ENCODE results near the gene IBSP.

DNA sequence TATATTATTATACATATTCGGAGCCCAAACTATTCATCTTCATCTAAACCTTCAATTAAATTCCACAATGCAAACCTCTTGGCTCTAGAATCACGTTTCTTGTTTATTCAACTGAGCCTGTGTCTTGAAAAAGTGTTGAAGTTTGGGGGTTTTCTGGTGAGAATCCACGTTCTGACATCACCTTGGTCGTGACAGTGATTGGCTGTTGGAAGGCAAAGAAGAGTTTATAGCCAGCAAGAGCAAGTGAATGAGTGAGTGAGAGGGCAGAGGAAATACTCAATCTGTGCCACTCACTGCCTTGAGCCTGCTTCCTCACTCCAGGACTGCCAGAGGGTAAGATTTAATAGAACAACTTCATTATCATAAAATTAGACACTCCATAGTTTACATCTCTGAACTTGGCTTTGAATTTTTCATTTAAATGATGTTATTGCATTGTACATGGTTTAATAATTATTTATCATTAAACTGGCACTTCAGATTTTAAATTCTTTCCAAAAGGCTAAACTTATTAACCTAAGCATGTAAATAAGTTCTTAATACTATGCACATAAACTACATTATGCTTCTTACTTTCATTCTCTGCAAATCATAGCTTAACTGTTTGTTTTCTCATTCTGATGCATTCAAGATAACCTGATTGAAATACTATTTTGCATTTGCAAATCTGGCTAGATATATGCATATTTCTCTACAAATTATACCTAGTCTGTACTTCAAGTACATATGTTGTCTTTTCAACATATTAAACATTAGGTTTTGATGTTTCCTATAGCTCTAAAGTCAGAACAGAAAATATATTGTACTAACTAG is at the start of gene IBSP:
- TF ChIP-seq, protein P1, sequence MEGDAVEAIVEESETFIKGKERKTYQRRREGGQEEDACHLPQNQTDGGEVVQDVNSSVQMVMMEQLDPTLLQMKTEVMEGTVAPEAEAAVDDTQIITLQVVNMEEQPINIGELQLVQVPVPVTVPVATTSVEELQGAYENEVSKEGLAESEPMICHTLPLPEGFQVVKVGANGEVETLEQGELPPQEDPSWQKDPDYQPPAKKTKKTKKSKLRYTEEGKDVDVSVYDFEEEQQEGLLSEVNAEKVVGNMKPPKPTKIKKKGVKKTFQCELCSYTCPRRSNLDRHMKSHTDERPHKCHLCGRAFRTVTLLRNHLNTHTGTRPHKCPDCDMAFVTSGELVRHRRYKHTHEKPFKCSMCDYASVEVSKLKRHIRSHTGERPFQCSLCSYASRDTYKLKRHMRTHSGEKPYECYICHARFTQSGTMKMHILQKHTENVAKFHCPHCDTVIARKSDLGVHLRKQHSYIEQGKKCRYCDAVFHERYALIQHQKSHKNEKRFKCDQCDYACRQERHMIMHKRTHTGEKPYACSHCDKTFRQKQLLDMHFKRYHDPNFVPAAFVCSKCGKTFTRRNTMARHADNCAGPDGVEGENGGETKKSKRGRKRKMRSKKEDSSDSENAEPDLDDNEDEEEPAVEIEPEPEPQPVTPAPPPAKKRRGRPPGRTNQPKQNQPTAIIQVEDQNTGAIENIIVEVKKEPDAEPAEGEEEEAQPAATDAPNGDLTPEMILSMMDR (IDR thresholded peaks at IDR 0.05; ENCODE audit: low read depth, low read length, poor library complexity, severe bottlenecking): no peak
- no peak for TF ChIP-seq EZH2phosphoT487 (IDR thresholded peaks at IDR 0.05; ENCODE audit: borderline replicate concordance, low read length)
